Muscle of back (tissue), 11 donors: ENCODE results near the gene CELSR1. TPM values are rescaled to one million over a fixed set of nuclear protein-coding genes. Genes with fewer than 3 reads are reported as not detected.

ENCODE experiments used
- DNase-seq, 3 donors: peaks; one replicate each; pipeline versions ENCODE4 v3.0.0 to v3.0.0-alpha.2; 2013
- polyA plus RNA-seq, 10 donors: library from polyadenylated mRNA; unstranded; fragments of 120-200 nt; gene quantifications; one replicate each; pipeline ENCODE4 v1.2.1, GENCODE V29; 2013; ENCODE audit not compliant: insufficient read length in 10 of 10

CELSR1 gene
- polyA plus RNA-seq, 10 donors: 1.7 to 9.8 (median 3.3) TPM

DNA sequence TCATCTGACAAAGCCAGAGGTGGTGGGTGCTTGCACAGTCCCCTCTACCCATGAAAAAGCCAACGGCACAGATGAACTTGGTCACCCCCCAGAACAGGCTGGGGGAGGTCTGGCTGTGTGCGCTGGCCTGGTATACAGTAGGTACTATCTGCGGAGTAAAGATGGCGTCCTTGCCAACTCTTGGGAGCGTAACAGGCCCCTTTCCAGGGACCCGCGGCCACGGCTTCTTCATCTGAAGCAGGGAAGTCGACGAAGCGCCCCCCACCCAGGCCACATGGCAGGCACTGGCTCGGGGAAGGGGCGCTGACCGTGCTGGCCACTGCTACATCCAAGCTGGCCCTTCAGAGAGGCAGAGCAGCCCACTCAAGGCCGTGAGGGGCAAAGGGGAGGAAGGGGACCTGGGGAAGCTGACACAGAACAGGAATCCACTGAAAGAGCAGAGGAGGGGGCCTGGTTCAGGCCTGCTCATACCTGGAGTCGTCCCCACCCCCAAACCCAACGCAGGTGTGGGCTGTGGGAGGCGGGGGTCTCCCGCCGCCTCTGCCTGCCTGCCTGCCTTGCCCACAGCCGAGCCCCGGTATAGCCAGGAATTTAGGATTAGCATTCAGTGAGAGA lies 75.7 kb downstream of the CELSR1 start:
- DNase-seq: no peak

GRCh38 chr22:46460857-46461256 lies 76.6 kb downstream of the CELSR1 start:
- DNase-seq: no peak

DNA sequence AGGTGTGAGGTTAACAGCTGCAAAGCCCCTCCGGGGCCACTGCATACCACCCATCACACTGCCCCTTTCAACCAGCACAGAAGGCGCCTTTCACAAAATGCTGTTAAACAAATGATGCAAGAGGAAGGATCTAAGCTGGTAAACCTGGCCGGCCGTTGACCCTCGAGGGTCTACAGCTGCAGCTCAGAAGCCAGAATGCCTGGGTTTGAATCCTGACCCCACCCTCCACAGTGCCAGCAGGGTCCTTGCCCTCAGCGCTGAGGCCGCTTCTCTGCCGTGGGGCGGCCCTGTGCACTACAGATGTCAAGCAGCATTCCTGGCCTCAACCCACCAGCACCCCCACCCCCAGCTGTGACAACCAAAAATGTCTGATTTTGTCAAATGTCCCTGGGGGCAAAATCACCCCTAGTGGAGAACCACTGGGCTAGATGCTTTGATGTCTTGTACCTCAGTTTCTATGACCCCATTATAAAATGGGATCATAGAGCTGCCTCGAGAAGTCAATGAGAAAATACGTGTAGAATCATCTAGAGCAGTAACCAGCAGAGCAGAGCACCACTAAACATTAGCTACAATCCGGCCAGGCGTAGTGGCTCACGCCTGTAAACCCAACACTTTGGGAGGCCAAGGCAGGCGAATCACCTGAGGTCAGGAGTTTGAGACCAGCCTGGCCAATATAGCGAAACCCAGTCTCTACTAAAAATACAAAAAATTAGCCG lies 77.9 kb downstream of the CELSR1 start:
- DNase-seq: no peak

GRCh38 chr22:46458525-46458924 lies 78.9 kb downstream of the CELSR1 start:
- no peak for DNase-seq

DNA sequence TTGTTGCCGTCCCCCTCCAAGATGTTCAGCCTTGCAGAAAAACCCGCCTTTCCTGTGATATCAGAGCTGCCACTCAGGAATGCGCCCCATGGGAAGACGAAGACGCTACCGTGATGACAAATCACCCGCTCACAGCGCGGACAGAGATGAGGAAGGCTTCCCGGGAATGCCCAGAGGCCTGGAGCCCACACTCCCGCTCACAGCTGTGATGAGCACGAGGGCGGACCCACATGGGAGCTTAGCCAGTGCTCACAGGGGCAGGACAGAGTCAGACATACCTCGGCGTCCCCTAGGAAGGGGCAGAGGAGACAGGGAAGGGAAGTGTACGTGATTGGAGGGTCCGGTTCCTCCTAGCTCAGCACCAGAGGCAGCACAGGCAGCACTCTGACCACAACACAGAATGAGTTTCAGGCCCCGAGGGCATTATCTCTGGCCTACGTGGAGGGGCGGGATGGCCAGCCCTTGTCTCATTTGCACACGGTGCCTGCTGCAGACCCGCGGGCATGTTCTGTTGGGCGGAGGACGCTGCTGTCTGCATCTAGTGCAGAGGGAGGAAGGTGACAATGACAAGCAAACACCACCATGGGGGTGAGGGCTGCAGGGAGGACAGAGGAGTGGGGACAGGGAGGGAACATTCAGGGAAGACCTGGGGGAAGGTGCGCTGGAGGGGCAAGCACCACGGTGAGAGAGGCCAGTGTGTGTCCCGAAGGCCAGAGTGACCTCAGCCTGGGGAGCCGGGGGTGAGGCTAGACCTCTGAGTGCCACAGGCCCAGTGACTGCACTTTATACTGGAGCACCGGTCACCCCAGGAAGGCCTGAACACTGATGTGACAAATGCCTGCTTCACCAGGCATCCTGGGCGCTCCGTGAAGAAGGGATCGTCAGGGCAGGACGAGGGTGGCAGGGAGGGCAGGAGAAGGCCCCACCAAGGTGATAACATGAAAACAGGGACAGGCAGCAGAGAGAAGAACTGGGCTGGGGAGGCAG lies 79.6 kb downstream of the CELSR1 start:
- peak in 1 of 3 donors; percentile 24 for DNase-seq

DNA sequence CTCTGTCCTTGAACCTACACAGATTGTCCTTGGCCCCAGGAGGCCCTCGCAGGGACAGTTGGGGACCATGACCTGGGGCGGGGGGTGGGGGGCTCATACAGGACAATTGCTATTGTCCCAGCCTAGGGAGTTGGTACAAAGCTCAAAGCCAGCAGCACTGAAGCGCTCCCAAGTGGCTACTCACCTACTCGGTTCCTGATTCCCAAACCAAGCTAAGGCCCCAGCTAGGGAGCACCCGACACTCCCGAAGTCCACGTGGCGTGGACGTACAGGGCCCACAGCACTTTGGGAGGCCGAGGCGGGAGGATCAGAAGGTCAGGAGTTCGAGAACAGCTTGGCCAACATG lies 80.6 kb downstream of the CELSR1 start:
- DNase-seq: no peak

DNA sequence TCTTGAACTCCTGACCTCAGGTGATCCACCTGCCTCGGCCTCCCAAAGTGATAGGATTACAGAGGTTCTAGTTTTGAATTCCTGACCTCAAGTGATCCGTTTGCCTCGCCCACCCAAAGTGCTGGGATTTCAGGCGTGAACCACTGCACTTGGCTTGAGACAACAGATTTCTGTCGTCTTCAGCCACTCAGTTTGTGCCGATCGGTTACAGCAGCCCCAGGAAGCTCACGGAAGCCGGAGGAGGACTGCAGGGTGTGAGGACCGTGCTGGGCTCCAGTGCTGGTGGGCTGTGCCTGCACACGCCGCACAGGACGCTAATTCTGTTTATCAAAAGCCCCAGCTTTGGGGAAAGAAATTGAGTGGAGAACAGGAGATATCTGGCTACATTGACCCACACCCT lies 82.0 kb downstream of the CELSR1 start:
- DNase-seq: no peak

DNA sequence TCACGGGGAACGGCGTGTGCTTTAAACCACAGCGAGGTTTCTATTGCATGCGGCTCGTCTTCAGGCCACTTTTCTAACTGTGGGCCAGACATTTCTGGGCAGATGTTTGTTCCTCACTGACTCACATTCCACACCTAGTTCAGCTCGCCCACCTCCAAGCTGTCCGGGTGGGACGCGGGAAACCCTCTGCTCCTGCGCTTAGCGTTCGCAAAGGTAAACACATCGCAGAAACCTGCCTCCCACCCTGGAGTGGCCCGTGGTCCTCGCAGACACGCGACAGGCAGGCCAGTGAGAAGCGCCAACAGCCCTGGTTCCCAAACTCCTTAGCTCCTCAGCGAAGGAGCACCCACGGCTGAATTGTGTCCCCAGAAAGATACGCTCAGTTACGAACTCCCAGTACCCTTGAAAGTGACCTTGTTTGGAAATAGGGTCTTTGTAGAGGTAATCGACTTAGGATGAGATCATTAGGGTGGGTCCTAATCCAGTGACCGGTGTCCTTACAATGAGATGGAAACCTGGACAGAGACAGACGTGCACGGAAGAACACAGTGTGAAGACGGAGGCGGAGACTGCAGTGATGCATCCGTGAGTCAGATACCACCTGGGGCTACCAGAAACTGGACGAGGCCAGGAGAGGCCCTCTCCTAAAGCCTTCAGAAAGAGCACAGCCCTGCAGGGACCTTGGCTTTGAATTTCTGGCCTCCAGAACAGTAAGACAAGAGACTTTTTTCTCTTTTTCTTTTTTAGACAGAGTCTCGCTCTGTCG lies 82.7 kb downstream of the CELSR1 start:
- no peak for DNase-seq

GRCh38 chr22:46453829-46454503 lies 83.5 kb downstream of the CELSR1 start:
- no peak for DNase-seq

- no peak for DNase-seq
Measured at GRCh38 chr22:46453006-46453828, 84.2 kb downstream of the CELSR1 start.

- DNase-seq: no peak
Measured at GRCh38 chr22:46452195-46453005, 85.0 kb downstream of the CELSR1 start.

DNA sequence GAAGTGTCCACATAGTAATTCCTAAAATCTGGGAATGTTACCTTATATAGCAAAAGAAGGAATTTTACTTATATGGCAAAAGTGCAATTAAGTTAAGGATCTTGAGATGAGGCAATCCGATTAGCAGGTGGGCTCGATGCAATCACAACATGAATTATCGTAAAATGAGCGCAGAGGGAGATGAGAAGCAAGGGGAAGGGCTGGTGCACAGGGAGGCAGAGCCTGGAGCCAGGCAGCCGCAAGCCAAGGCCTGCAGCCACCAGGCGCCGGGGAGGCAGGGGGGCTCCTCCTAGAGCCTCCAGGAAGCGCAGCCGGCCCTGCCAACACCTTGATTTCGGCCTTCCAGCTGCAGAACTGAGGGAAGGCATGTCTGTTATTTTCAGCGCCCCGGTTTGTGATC lies 85.7 kb downstream of the CELSR1 start:
- DNase-seq: no peak

DNA sequence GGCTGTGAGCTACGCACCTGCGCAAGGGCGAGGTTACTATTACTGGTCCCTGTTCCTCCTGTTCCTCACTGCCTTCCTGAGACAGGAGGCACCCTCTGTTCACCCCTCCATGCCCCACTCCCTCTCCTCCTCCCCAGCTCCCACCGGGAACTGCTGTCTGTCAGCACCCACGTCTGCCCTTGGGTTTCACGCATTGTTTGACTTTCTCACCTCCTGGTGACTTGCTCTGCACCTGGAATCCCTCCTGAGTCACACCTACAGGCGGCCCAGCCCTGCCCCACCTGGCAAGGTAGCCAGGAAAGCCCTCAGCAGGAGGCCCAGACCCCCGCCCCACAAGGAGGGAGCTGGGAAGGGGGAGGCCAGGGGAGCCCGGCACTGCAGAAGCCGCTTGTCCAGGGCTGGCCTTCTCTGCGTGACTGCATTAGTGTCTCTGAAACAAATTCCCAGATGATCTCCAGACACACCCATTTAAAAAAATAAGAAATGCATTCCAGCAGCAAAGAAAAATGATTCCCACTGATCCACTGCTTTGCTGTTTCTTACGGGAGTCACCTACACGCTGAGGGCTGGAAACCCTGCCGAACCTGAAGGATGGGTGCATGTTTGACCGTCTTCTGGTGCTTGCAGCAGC lies 86.4 kb downstream of the CELSR1 start:
- no peak for DNase-seq

GRCh38 chr22:46449974-46450745 lies 87.3 kb downstream of the CELSR1 start:
- DNase-seq: no peak

DNA sequence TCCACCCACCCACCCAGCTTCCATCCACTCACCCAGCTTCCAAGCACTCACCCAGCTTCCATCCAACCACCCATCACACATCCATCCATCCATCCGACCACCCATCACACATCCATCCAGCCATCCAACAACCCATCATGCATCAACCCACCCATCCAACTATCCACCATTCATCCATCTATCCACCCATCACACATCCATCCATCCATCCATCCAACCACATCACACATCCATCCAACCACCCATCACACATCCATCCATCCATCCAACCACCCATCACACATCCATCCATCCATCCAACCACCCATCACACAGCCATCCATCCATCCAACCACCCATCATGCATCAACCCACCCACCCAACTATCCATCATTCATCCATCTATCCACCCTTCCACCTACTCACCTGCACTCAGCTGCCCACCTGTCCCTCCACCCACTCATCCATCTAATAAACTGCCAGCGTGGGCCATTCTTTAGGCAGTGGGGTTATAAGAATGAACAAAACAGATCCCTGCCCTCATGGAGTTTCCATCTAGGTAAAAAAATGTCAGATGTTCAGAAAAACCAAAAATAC lies 88.2 kb downstream of the CELSR1 start:
- no peak for DNase-seq

DNA sequence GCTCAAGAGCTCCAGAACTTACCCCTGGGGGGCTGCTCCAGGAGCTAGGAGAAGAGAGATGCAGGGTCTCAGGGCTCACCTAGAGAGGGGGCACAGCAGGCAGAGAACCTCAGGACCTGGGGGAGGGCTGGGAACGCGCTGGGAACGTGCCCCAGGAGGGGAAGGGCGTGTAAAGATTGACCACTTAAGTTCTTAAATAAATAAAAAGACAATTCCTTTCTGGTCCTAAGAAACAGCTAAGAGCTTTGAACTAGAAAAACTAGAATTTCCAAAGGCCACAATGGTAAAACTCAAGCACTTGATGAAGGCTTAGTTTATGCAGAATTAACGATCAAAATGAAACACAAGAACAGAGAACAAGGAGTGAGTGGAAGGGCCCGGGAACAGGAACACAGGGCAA lies 89.1 kb downstream of the CELSR1 start:
- no peak for DNase-seq

GRCh38 chr22:46447906-46448305 lies 89.5 kb downstream of the CELSR1 start:
- DNase-seq: no peak

DNA sequence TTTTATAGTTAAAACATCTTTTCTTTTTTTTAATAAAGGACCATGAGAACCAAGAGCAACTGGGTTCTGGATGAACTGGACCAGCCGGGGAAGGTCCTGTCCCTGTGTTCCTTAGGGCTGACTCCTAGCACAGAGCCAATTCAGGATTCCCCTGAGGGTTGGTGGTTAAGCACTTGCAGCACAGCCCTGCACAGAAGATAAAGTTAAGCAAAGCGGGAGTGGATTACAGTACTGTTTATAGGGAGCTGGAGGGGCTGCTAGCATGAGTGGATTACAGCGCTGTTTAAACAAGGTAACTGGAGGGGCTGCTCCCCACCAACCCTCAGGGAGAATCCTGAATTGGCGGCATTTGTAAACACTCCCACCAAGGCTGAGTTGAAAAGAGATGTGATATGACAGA lies 90.6 kb downstream of the CELSR1 start:
- DNase-seq: no peak
